ENCODE results near the gene SETD2.

DNA sequence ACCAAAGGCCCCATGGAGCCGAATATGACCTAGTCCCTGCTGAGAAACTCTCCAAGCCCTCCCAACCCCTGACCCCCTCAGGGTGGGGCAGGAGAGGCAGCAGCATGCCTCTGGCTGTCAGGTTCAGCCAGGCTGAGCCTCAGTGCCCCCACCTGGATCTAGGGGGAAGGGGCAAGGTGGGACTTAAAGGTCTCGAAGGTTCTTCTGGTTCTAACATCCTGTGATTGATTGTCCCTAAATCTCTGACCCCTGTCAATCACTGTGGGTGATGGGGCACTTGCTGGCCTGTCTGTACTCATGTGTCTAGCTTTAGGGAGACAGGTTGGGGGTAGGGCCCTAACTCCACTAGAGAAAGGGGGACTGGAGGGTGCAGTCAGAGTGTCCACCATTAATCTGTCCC is 170.6 kb downstream of the SETD2 start:
- no peak for TF ChIP-seq EZH2 (IDR thresholded peaks at IDR 0.05; ENCODE audit: borderline replicate concordance)
- TF ChIP-seq, protein P1, sequence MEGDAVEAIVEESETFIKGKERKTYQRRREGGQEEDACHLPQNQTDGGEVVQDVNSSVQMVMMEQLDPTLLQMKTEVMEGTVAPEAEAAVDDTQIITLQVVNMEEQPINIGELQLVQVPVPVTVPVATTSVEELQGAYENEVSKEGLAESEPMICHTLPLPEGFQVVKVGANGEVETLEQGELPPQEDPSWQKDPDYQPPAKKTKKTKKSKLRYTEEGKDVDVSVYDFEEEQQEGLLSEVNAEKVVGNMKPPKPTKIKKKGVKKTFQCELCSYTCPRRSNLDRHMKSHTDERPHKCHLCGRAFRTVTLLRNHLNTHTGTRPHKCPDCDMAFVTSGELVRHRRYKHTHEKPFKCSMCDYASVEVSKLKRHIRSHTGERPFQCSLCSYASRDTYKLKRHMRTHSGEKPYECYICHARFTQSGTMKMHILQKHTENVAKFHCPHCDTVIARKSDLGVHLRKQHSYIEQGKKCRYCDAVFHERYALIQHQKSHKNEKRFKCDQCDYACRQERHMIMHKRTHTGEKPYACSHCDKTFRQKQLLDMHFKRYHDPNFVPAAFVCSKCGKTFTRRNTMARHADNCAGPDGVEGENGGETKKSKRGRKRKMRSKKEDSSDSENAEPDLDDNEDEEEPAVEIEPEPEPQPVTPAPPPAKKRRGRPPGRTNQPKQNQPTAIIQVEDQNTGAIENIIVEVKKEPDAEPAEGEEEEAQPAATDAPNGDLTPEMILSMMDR (IDR thresholded peaks at IDR 0.05; ENCODE audit: poor library complexity), result no peak
